ENCODE results near the gene PPP6R3. TPM values are rescaled to one million over a fixed set of nuclear protein-coding genes. Genes with fewer than 3 reads are reported as not detected.

PPP6R3 gene
- total and polyA plus RNA-seq, 8 donors: 19.5 to 236 (median 103) TPM

GRCh38 chr11:68551223-68551622, 90.7 kb downstream of the PPP6R3 start:
- no peak for TF ChIP-seq POLR2AphosphoS5 (IDR thresholded peaks at IDR 0.05)
- TF ChIP-seq POLR2A (IDR thresholded peaks at IDR 0.05): no peak
- no peak for TF ChIP-seq CTCF (IDR thresholded peaks at IDR 0.05)
- TF ChIP-seq EP300 (IDR thresholded peaks at IDR 0.05): no peak
- DNase-seq: no peak
- H3K27ac ChIP-seq: no peak overlapping the region
- H3K4me1 ChIP-seq: peaks cover 18 to 38% (median 27%) of the 10 kb centered on the region in 4 donors
- no peaks in the 10 kb centered on the region for H3K27me3 ChIP-seq
- H3K36me3 ChIP-seq: peaks cover 17 to 92% (median 79%) of the 10 kb centered on the region in 4 donors
- WGBS, 5 donors: 77 to 83% (median 81%) methylated on average over 7 of the region's 7 CpGs
- no peaks in the 10 kb centered on the region for H3K9me3 ChIP-seq
- intact Hi-C loops (cut with DNase I; ENCODE audit: low total_unique reads): no loop called here
- no peak overlapping the region for H3K4me3 ChIP-seq

GRCh38 chr11:68551777-68552176, 91.2 kb downstream of the PPP6R3 start:
- H3K4me1 ChIP-seq: peaks cover 17 to 33% (median 23%) of the 10 kb centered on the region in 4 donors
- DNase-seq: no peak
- H3K27me3 ChIP-seq: no peaks in the 10 kb centered on the region
- no peaks in the 10 kb centered on the region for H3K9me3 ChIP-seq
- TF ChIP-seq POLR2A (IDR thresholded peaks at IDR 0.05) (no peak), POLR2AphosphoS5 (IDR thresholded peaks at IDR 0.05) (no peak)
- H3K36me3 ChIP-seq: peaks cover 14 to 89% (median 76%) of the 10 kb centered on the region in 4 donors
- intact Hi-C loops (cut with DNase I; ENCODE audit: low total_unique reads): no loop called here
- no peak overlapping the region for H3K4me3 ChIP-seq
- WGBS, 5 donors: 89 to 94% (median 90%) methylated on average over 3 of the region's 3 CpGs
- H3K27ac ChIP-seq: no peak overlapping the region

GRCh38 chr11:68552542-68552941, 92.0 kb downstream of the PPP6R3 start:
- TF ChIP-seq POLR2AphosphoS5 (IDR thresholded peaks at IDR 0.05) (no peak), CTCF (IDR thresholded peaks at IDR 0.05) (no peak), EP300 (IDR thresholded peaks at IDR 0.05) (no peak), POLR2A (IDR thresholded peaks at IDR 0.05) (no peak)
- H3K4me3 ChIP-seq: no peak overlapping the region
- WGBS, 5 donors: 72 to 93% (median 90%) methylated on average over 2 of the region's 2 CpGs
- no peak overlapping the region for H3K27ac ChIP-seq
- peaks cover 17 to 32% (median 22%) of the 10 kb centered on the region in 4 donors for H3K4me1 ChIP-seq
- no peaks in the 10 kb centered on the region for H3K27me3 ChIP-seq
- peaks cover 18 to 89% (median 76%) of the 10 kb centered on the region in 4 donors for H3K36me3 ChIP-seq
- no peaks in the 10 kb centered on the region for H3K9me3 ChIP-seq
- intact Hi-C loops (cut with DNase I; ENCODE audit: low total_unique reads): no loop called here
- no peak for DNase-seq

DNA sequence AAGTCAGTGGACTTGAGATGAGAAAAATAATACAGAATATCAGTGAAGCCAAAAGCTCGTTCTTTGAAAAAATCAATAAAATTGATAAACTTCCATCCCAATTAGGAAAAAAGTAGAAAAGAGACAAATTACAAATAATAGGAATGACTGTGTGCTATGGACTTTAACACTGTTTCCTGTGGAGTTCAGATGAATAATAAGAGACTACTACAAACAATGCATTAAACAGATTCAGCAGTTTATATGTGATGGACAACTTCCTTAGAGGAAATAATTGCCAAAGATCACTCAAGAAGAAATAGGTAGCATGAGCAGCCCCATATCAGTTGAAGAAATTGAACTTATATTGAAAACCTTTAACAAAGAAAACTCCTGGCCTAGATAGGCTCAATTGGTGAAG, 99.7 kb downstream of the PPP6R3 start:
- intact Hi-C loops (cut with DNase I; ENCODE audit: low total_unique reads): no loop called here
- Histone ChIP-seq H3K36me3 (peaks cover 13 to 89% (median 78%) of the 10 kb centered on the region in 4 donors), H3K27me3 (no peaks in the 10 kb centered on the region), H3K4me3 (no peak overlapping the region), H3K27ac (no peak overlapping the region), H3K4me1 (no peaks in the 10 kb centered on the region), H3K9me3 (no peaks in the 10 kb centered on the region)
- no peak for DNase-seq
- TF ChIP-seq EP300 (IDR thresholded peaks at IDR 0.05) (no peak), POLR2AphosphoS5 (IDR thresholded peaks at IDR 0.05) (no peak), CTCF (IDR thresholded peaks at IDR 0.05) (no peak), POLR2A (IDR thresholded peaks at IDR 0.05) (no peak)
- 95 to 98% (median 97%) methylated on average over 1 of the region's 1 CpG for WGBS, 5 donors

DNA sequence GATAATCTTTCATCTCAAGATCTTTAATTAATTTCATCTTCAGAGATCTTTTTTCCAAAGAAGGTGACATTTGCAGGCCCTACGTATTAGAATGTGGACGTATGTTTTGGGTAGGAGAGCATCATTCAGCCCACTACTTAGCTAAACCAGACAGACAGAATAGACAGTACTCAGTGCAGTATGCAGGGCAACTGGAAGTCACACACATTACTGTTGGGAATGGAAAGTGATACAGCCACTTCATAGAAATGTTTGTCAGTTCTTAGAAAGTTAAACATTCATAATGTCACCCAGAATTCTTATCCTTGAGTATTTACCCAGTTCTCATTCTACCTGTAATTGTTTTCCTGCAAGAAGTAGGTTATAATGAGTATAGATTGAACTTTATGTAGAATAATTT, 102.9 kb downstream of the PPP6R3 start:
- Histone ChIP-seq H3K4me3 (no peak overlapping the region), H3K27ac (no peak overlapping the region), H3K27me3 (no peaks in the 10 kb centered on the region), H3K9me3 (no peaks in the 10 kb centered on the region), H3K4me1 (no peaks in the 10 kb centered on the region), H3K36me3 (peaks cover 27 to 97% (median 89%) of the 10 kb centered on the region in 4 donors)
- intact Hi-C loops (cut with DNase I; ENCODE audit: low total_unique reads): no loop called here
- WGBS, 5 donors: 87 to 95% (median 92%) methylated on average over 2 of the region's 2 CpGs
- no peak for DNase-seq
- TF ChIP-seq POLR2A (IDR thresholded peaks at IDR 0.05) (no peak), EP300 (IDR thresholded peaks at IDR 0.05) (no peak), POLR2AphosphoS5 (IDR thresholded peaks at IDR 0.05) (no peak), CTCF (IDR thresholded peaks at IDR 0.05) (no peak)

All from stomach (tissue), 9 donors.